AG08396 (cell line): Measurements from ENCODE around the gene ISM1.

ENCODE experiments used
- DNase-seq: peaks from one replicate; pipeline ENCODE4 v3.0.0; 2012; ENCODE audit warnings: low spot score, mixed read lengths

The ISM1 gene

GRCh38 chr20:13313201-13313600 is 92.1 kb downstream of the ISM1 start:
- DNase-seq = no peak

GRCh38 chr20:13317439-13317838 is 96.4 kb downstream of the ISM1 start:
- DNase-seq = no peak

- no peak for DNase-seq
Measured at GRCh38 chr20:13318871-13319521, 97.9 kb downstream of the ISM1 start.

- DNase-seq = no peak
Measured at GRCh38 chr20:13320702-13321101, 99.6 kb downstream of the ISM1 start.

- no peak for DNase-seq
Measured at GRCh38 chr20:13321416-13321815, 100.3 kb downstream of the ISM1 start.

- no peak for DNase-seq
Measured at GRCh38 chr20:13322198-13322597, 101.1 kb downstream of the ISM1 start.

GRCh38 chr20:13322621-13323020 is 101.5 kb downstream of the ISM1 start:
- DNase-seq = no peak

- DNase-seq = peak; percentile 33
Measured at GRCh38 chr20:13325033-13325432, 104.0 kb downstream of the ISM1 start.

GRCh38 chr20:13325796-13326340 is 104.8 kb downstream of the ISM1 start:
- no peak for DNase-seq

- no peak for DNase-seq
Measured at GRCh38 chr20:13331536-13331935, 110.5 kb downstream of the ISM1 start.

- DNase-seq = no peak
Measured at GRCh38 chr20:13333036-13333435, 112.0 kb downstream of the ISM1 start.

- DNase-seq = no peak
Measured at GRCh38 chr20:13333793-13334192, 112.7 kb downstream of the ISM1 start.

GRCh38 chr20:13336308-13337089 is 115.4 kb downstream of the ISM1 start:
- DNase-seq = no peak

GRCh38 chr20:13337090-13337784 is 116.2 kb downstream of the ISM1 start:
- DNase-seq = no peak

GRCh38 chr20:13338097-13338661 is 117.1 kb downstream of the ISM1 start:
- DNase-seq = no peak

GRCh38 chr20:13338999-13339411 is 117.9 kb downstream of the ISM1 start:
- no peak for DNase-seq

GRCh38 chr20:13340088-13340487 is 119.0 kb downstream of the ISM1 start:
- no peak for DNase-seq

- DNase-seq = no peak
Measured at GRCh38 chr20:13341737-13342393, 120.8 kb downstream of the ISM1 start.

GRCh38 chr20:13342469-13343242 is 121.6 kb downstream of the ISM1 start:
- no peak for DNase-seq

GRCh38 chr20:13344671-13345070 is 123.6 kb downstream of the ISM1 start:
- no peak for DNase-seq
